Measurements from ENCODE around the gene TRIL.

TRIL gene

GRCh38 chr7:28958235-28958979 lies at the start of gene TRIL:
TRIL (minus strand) TSS chr7:28958330; CDS start chr7:28958046, 284 bp downstream.
- no peak for DNase-seq

GRCh38 chr7:29007127-29007526 lies 49.0 kb upstream of the TRIL start:
- no peak for DNase-seq

GRCh38 chr7:29005829-29006228 lies 47.7 kb upstream of the TRIL start:
- DNase-seq: no peak

GRCh38 chr7:29005406-29005805 lies 47.3 kb upstream of the TRIL start:
- DNase-seq: no peak

GRCh38 chr7:29003703-29004102 lies 45.6 kb upstream of the TRIL start:
- DNase-seq: no peak

GRCh38 chr7:29000717-29001076 lies 42.6 kb upstream of the TRIL start:
- no peak for DNase-seq

- DNase-seq: no peak
Measured at GRCh38 chr7:28999895-29000716, 42.0 kb upstream of the TRIL start.

- no peak for DNase-seq
Measured at GRCh38 chr7:28999427-28999826, 41.3 kb upstream of the TRIL start.

- no peak for DNase-seq
Measured at GRCh38 chr7:28998105-28998504, 40.0 kb upstream of the TRIL start.

- DNase-seq: no peak
Measured at GRCh38 chr7:28996836-28997235, 38.7 kb upstream of the TRIL start.

GRCh38 chr7:28993371-28993770 lies 35.2 kb upstream of the TRIL start:
- DNase-seq: no peak

GRCh38 chr7:28992798-28993197 lies 34.7 kb upstream of the TRIL start:
- no peak for DNase-seq

GRCh38 chr7:28990200-28990960 lies 32.2 kb upstream of the TRIL start:
- no peak for DNase-seq

GRCh38 chr7:28989211-28989980 lies 31.3 kb upstream of the TRIL start:
- no peak for DNase-seq

- no peak for DNase-seq
Measured at GRCh38 chr7:28988810-28989209, 30.7 kb upstream of the TRIL start.

GRCh38 chr7:28988091-28988490 lies 30.0 kb upstream of the TRIL start:
- no peak for DNase-seq

GRCh38 chr7:28986765-28987110 lies 28.6 kb upstream of the TRIL start:
- DNase-seq: no peak

GRCh38 chr7:28986028-28986764 lies 28.1 kb upstream of the TRIL start:
- no peak for DNase-seq

- DNase-seq: no peak
Measured at GRCh38 chr7:28984631-28985030, 26.5 kb upstream of the TRIL start.

GRCh38 chr7:28984217-28984616 lies 26.1 kb upstream of the TRIL start:
- no peak for DNase-seq

- DNase-seq: no peak
Measured at GRCh38 chr7:28983396-28984190, 25.5 kb upstream of the TRIL start.

- DNase-seq: no peak
Measured at GRCh38 chr7:28981161-28981465, 23.0 kb upstream of the TRIL start.
